ENCODE results near the gene PCA3. TPM values are rescaled to one million over a fixed set of nuclear protein-coding genes. Genes with fewer than 3 reads are reported as not detected.
"Not testable (repeated sequence)": the region's sequence is repeated elsewhere in the genome, so short reads cannot be mapped to it uniquely, and the experiment has no call there.

The PCA3 gene
- total RNA-seq, 1 donor from 2014 or later: not detected

GRCh38 chr9:76738402-76738801, 25.8 kb upstream of the PCA3 start:
- Mint-ChIP-seq H3K4me1 (no peaks in the 10 kb centered on the region), H3K4me3 (no peak overlapping the region), H3K27ac (no peak overlapping the region), H3K27me3 (peaks cover 5% of the 10 kb centered on the region), H3K9me3 (peaks cover 9% of the 10 kb centered on the region), H3K36me3 (ENCODE audit: low read depth) (no peaks in the 10 kb centered on the region)
- TF ChIP-seq, protein P1, sequence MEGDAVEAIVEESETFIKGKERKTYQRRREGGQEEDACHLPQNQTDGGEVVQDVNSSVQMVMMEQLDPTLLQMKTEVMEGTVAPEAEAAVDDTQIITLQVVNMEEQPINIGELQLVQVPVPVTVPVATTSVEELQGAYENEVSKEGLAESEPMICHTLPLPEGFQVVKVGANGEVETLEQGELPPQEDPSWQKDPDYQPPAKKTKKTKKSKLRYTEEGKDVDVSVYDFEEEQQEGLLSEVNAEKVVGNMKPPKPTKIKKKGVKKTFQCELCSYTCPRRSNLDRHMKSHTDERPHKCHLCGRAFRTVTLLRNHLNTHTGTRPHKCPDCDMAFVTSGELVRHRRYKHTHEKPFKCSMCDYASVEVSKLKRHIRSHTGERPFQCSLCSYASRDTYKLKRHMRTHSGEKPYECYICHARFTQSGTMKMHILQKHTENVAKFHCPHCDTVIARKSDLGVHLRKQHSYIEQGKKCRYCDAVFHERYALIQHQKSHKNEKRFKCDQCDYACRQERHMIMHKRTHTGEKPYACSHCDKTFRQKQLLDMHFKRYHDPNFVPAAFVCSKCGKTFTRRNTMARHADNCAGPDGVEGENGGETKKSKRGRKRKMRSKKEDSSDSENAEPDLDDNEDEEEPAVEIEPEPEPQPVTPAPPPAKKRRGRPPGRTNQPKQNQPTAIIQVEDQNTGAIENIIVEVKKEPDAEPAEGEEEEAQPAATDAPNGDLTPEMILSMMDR (IDR thresholded peaks at IDR 0.05): no peak
- CTCF ChIA-PET: no interaction called here
- intact Hi-C loops (cut with micrococcal nuclease): no loop called here
- POLR2A ChIA-PET: no interaction called here
- ATAC-seq (ENCODE audit: low read depth): no peak
- DNase-seq: no peak

- Mint-ChIP-seq H3K9me3 (peaks cover 11% of the 10 kb centered on the region), H3K4me3 (no peak overlapping the region), H3K27me3 (peaks cover 5% of the 10 kb centered on the region), H3K36me3 (ENCODE audit: low read depth) (no peaks in the 10 kb centered on the region), H3K4me1 (no peaks in the 10 kb centered on the region), H3K27ac (no peak overlapping the region)
- ChIA-PET CTCF (no interaction called here), POLR2A (no interaction called here)
- ATAC-seq (ENCODE audit: low read depth) (no peak), DNase-seq (no peak)
- intact Hi-C loops (cut with micrococcal nuclease): no loop called here
- TF ChIP-seq, protein P1 (IDR thresholded peaks at IDR 0.05): no peak
Measured at GRCh38 chr9:76741524-76741923, 22.7 kb upstream of the PCA3 start.

DNA sequence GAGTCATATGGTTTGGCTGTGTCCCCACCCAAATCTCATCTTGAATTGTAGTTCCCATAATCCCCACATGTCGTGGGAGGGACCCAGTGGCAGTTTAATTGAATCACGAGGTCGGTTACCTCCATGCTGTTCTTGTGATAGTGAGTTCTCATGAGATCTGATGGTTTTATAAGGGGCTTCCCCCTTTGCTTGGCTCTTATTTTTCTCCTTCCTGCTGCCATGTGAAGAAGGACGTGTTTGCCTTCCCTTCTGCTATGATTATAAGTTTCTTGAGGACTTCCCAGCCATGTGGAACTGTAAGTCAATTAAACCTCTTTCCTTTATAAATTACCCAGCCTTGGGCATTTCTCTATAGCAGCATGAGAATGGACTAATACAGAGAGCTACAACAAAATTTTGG, 21.3 kb upstream of the PCA3 start:
- POLR2A ChIA-PET, H3K27me3 Mint-ChIP-seq, CTCF ChIA-PET: not testable (repeated sequence)

GRCh38 chr9:76743931-76744330, 20.3 kb upstream of the PCA3 start:
- ChIA-PET POLR2A (no interaction called here), CTCF (no interaction called here)
- Mint-ChIP-seq H3K4me1 (no peaks in the 10 kb centered on the region), H3K4me3 (no peak overlapping the region), H3K27me3 (peaks cover 3% of the 10 kb centered on the region), H3K36me3 (ENCODE audit: low read depth) (no peaks in the 10 kb centered on the region), H3K27ac (no peak overlapping the region), H3K9me3 (peaks cover 11% of the 10 kb centered on the region)
- no peak for DNase-seq
- TF ChIP-seq, protein P1 (IDR thresholded peaks at IDR 0.05): no peak
- intact Hi-C loops (cut with micrococcal nuclease): no loop called here
- ATAC-seq (ENCODE audit: low read depth): no peak

More for the DNA sequence above, 21.3 kb upstream of the PCA3 start:
- ATAC-seq (ENCODE audit: low read depth); DNase-seq; H3K36me3 Mint-ChIP-seq (ENCODE audit: low read depth); H3K4me1 Mint-ChIP-seq; H3K27ac Mint-ChIP-seq; H3K4me3 Mint-ChIP-seq; intact Hi-C loops (cut with micrococcal nuclease): not testable (repeated sequence)
- H3K9me3 Mint-ChIP-seq: peaks cover 11% of the 10 kb centered on the region

DNA sequence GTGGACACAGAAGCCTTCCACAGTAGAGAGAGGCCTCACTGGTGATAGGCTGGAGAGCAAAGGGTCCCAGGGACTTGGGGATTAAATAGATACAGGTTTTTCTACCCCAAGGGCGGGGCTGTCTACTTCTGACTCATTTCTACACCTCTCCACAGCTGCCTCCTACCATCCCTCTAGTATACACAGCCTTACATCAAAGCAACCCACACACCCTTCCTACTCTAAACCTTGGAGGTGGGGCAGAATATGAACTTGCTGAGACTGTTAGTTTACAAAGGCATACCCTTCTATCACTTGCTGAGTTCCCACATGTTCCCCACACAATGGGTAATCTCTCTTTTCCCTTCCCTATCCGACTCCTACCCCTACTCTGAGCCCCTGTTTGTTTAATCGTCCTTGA, 19.9 kb upstream of the PCA3 start:
- H3K27me3 Mint-ChIP-seq: peaks cover 2% of the 10 kb centered on the region
- peaks cover 11% of the 10 kb centered on the region for H3K9me3 Mint-ChIP-seq

More for the DNA sequence above, 19.9 kb upstream of the PCA3 start:
- ATAC-seq (ENCODE audit: low read depth) (no peak), DNase-seq (no peak)
- intact Hi-C loops (cut with micrococcal nuclease): no loop called here
- Mint-ChIP-seq H3K27ac (no peak overlapping the region), H3K4me3 (no peak overlapping the region), H3K36me3 (ENCODE audit: low read depth) (no peaks in the 10 kb centered on the region), H3K4me1 (no peaks in the 10 kb centered on the region)
- CTCF ChIA-PET: no interaction called here
- TF ChIP-seq, protein P1 (IDR thresholded peaks at IDR 0.05): no peak
- POLR2A ChIA-PET: no interaction called here
